Measurements from ENCODE around the gene PRPF38A. TPM values are rescaled to one million over a fixed set of nuclear protein-coding genes. Genes with fewer than 3 reads are reported as not detected.

PRPF38A gene
- polyA plus RNA-seq, 1 of the 3 experiments (the other 2 are of a cell fraction) = 24.3 TPM

- TF ChIP-seq EP300 (IDR thresholded peaks at IDR 0.05; ENCODE audit: borderline replicate concordance in 1 of 2, low read depth in 1 of 2, low read length in 1 of 2) (no peak), NRF1 (IDR thresholded peaks at IDR 0.05; ENCODE audit: low read depth, low read length) (no peak)
These were observed 18.7 kb downstream of the PRPF38A start (continued) for GRCh38 chr1:52423055-52423454.

DNA sequence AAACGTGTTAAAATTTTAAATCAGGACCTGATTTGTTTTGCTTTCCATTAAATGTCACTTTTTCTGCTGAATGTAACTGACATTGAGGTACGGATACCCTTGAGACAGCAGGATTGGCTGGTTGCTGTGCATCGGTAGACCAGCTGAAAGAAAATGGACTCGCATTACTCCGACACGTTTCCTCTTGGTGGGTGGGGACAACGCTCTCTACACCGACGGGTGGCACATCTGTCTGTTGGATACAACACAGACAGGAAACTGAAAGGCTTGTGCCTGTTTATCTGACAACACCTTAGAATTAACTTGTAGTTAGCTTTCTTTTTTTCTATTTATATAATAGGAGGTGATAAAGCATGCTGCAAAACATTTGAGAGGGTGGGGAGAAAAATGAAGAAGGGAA, 19.4 kb downstream of the PRPF38A start:
- ChIA-PET CTCF (interaction anchor here (0.7 to 1.0 kb wide), 3 partner anchors 23 to 262 kb away, joined by 3 read pairs; no protein-coding TSS in a partner anchor), POLR2A (no interaction called here)
- DNase-seq = no peak
- peaks cover 0 to 8% of the 10 kb centered on the region in 2 experiments; a peak in 2 of 4 replicates for H3K4me1 ChIP-seq (ENCODE audit: control insufficient read depth in 1 of 2, insufficient read depth in 2 of 2, low read depth in 1 of 2, low read length in 1 of 2)
- no peak overlapping the region; a peak in 1 of 4 replicates for H3K27ac ChIP-seq (ENCODE audit: low read depth in 2 of 2, low read length in 1 of 2)
- no peaks in the 10 kb centered on the region for H3K27me3 ChIP-seq (ENCODE audit: insufficient read depth)
- H3K4me2 ChIP-seq = 0 out of 2 replicates have a peak overlapping the region, but pooled peaks have one; percentile 7
- no peak overlapping the region for H2AFZ ChIP-seq (ENCODE audit: low read depth)
- no peaks in the 10 kb centered on the region for H3K9me2 ChIP-seq
- no peaks in the 10 kb centered on the region for H3K79me2 ChIP-seq (ENCODE audit: insufficient read depth)
- no peak for TF ChIP-seq RAD21 (IDR thresholded peaks at IDR 0.05; ENCODE audit: low read length)
- TF ChIP-seq YY1 (IDR thresholded peaks at IDR 0.05; ENCODE audit: low read depth) = no peak
- no peak for TF ChIP-seq RCOR1 (IDR thresholded peaks at IDR 0.05; ENCODE audit: low read length)
- TF ChIP-seq, protein P1, sequence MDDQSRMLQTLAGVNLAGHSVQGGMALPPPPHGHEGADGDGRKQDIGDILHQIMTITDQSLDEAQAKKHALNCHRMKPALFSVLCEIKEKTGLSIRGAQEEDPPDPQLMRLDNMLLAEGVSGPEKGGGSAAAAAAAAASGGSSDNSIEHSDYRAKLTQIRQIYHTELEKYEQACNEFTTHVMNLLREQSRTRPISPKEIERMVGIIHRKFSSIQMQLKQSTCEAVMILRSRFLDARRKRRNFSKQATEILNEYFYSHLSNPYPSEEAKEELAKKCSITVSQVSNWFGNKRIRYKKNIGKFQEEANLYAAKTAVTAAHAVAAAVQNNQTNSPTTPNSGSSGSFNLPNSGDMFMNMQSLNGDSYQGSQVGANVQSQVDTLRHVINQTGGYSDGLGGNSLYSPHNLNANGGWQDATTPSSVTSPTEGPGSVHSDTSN (IDR thresholded peaks at IDR 0.05) = no peak
- no peak for TF ChIP-seq GABPA (IDR thresholded peaks at IDR 0.05; ENCODE audit: low read depth)
- TF ChIP-seq POLR2AphosphoS5 (IDR thresholded peaks at IDR 0.05; ENCODE audit: low read depth, low read length) = no peak
- no peak overlapping the region for H3K4me3 ChIP-seq (ENCODE audit: low read depth in 2 of 2, low read length in 1 of 2)
- H3F3A ChIP-seq (replicated peaks; ENCODE audit: insufficient read depth) = peaks cover 17% of the 10 kb centered on the region
- no peaks in the 10 kb centered on the region for H3K9me3 ChIP-seq
- H4K20me1 ChIP-seq (ENCODE audit: insufficient read depth) = no peaks in the 10 kb centered on the region
- H3K9ac ChIP-seq = no peak overlapping the region
- 85% methylated on average over 9 of the region's 9 CpGs for WGBS (ENCODE audit: low lambda C conversion rate)
- H3K36me3 ChIP-seq (replicated peaks in 1 of 2; ENCODE audit: control insufficient read depth in 1 of 2, insufficient read depth in 2 of 2, low read length in 1 of 2) = peaks cover 43 to 55% of the 10 kb centered on the region in 2 experiments

- Histone ChIP-seq H3F3A (replicated peaks; ENCODE audit: insufficient read depth) (peaks cover 17% of the 10 kb centered on the region), H3K9ac (no peak overlapping the region), H3K79me2 (ENCODE audit: insufficient read depth) (no peaks in the 10 kb centered on the region), H3K27ac (ENCODE audit: low read depth in 2 of 2, low read length in 1 of 2) (no peak overlapping the region), H3K36me3 (replicated peaks in 1 of 2; ENCODE audit: control insufficient read depth in 1 of 2, insufficient read depth in 2 of 2, low read length in 1 of 2) (peaks cover 39 to 53% of the 10 kb centered on the region in 2 experiments), H2AFZ (ENCODE audit: low read depth) (no peak overlapping the region), H3K27me3 (ENCODE audit: insufficient read depth) (no peaks in the 10 kb centered on the region), H3K9me3 (no peaks in the 10 kb centered on the region), H3K9me2 (no peaks in the 10 kb centered on the region), H4K20me1 (ENCODE audit: insufficient read depth) (no peaks in the 10 kb centered on the region), H3K4me2 (peak overlapping the region; percentile 7; the same call in 1 of the 2 replicates), H3K4me3 (ENCODE audit: low read depth in 2 of 2, low read length in 1 of 2) (no peak overlapping the region), H3K4me1 (ENCODE audit: control insufficient read depth in 1 of 2, insufficient read depth in 2 of 2, low read depth in 1 of 2, low read length in 1 of 2) (peaks cover 0 to 8% of the 10 kb centered on the region in 2 experiments; a peak in 2 of 4 replicates)
- DNase-seq = no peak
- CTCF ChIA-PET = interaction anchor here (0.7 to 1.0 kb wide), 3 partner anchors 22 to 262 kb away, joined by 3 read pairs; no protein-coding TSS in a partner anchor
- POLR2A ChIA-PET = no interaction called here
- no peak for TF ChIP-seq MEF2A (IDR thresholded peaks at IDR 0.05; ENCODE audit: borderline replicate concordance, low read depth)
- TF ChIP-seq, protein P2, sequence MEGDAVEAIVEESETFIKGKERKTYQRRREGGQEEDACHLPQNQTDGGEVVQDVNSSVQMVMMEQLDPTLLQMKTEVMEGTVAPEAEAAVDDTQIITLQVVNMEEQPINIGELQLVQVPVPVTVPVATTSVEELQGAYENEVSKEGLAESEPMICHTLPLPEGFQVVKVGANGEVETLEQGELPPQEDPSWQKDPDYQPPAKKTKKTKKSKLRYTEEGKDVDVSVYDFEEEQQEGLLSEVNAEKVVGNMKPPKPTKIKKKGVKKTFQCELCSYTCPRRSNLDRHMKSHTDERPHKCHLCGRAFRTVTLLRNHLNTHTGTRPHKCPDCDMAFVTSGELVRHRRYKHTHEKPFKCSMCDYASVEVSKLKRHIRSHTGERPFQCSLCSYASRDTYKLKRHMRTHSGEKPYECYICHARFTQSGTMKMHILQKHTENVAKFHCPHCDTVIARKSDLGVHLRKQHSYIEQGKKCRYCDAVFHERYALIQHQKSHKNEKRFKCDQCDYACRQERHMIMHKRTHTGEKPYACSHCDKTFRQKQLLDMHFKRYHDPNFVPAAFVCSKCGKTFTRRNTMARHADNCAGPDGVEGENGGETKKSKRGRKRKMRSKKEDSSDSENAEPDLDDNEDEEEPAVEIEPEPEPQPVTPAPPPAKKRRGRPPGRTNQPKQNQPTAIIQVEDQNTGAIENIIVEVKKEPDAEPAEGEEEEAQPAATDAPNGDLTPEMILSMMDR (IDR thresholded peaks at IDR 0.05) = no peak
- TF ChIP-seq EP300 (IDR thresholded peaks at IDR 0.05; ENCODE audit: borderline replicate concordance in 1 of 2, low read depth in 1 of 2, low read length in 1 of 2) = no peak
- TF ChIP-seq JUND (IDR thresholded peaks at IDR 0.05) = no peak
- no peak for TF ChIP-seq EZH2phosphoT487 (IDR thresholded peaks at IDR 0.05; ENCODE audit: borderline replicate concordance, low read depth)
- TF ChIP-seq USF2 (IDR thresholded peaks at IDR 0.05; ENCODE audit: borderline replicate concordance, low read depth, low read length) = no peak
- no peak for TF ChIP-seq SMC3 (IDR thresholded peaks at IDR 0.05; ENCODE audit: low read depth, low read length)
- TF ChIP-seq FOSL2 (IDR thresholded peaks at IDR 0.05; ENCODE audit: borderline replicate concordance, low read depth) = no peak
- TF ChIP-seq NFIC (IDR thresholded peaks at IDR 0.05; ENCODE audit: borderline replicate concordance) = no peak
- TF ChIP-seq, protein P1 (IDR thresholded peaks at IDR 0.05) = no peak
- no peak for TF ChIP-seq TAF1 (IDR thresholded peaks at IDR 0.05; ENCODE audit: borderline replicate concordance, low read depth, low read length)
- no peak for TF ChIP-seq GABPA (IDR thresholded peaks at IDR 0.05; ENCODE audit: low read depth)
- TF ChIP-seq POLR2AphosphoS5 (IDR thresholded peaks at IDR 0.05; ENCODE audit: low read depth, low read length) = no peak
- no peak for TF ChIP-seq RFX5 (IDR thresholded peaks at IDR 0.05; ENCODE audit: low read length)
- TF ChIP-seq RAD21 (IDR thresholded peaks at IDR 0.05; ENCODE audit: low read length) = no peak
- TF ChIP-seq, protein P3, sequence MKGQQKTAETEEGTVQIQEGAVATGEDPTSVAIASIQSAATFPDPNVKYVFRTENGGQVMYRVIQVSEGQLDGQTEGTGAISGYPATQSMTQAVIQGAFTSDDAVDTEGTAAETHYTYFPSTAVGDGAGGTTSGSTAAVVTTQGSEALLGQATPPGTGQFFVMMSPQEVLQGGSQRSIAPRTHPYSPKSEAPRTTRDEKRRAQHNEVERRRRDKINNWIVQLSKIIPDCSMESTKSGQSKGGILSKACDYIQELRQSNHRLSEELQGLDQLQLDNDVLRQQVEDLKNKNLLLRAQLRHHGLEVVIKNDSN (IDR thresholded peaks at IDR 0.05; ENCODE audit: borderline replicate concordance, low read depth) = no peak
- TF ChIP-seq ELF1 (IDR thresholded peaks at IDR 0.05) = no peak
These were observed 19.8 kb downstream of the PRPF38A start for GRCh38 chr1:52424231-52424636.

Measured in SK-N-SH (cell line).